ENCODE results near the gene PPP4R4. TPM values are rescaled to one million over a fixed set of nuclear protein-coding genes. Genes with fewer than 3 reads are reported as not detected.
A peak's percentile ranks its signal among the peaks of the same experiment; 100 is the strongest.

Gene PPP4R4
- total and polyA plus RNA-seq, 11 donors, result 0.06 to 1.0 (median 0.40) TPM; not detected in 6

GRCh38 chr14:94135476-94135875, 38.6 kb upstream of the PPP4R4 start:
- intact Hi-C loops (cut with DNase I), result loop anchor here (5.0 to 10.0 kb wide), 6 partner anchors 42 to 349 kb away; no protein-coding TSS in a partner anchor
- Histone ChIP-seq H3K36me3 (no peaks in the 10 kb centered on the region), H3K4me1 (peaks cover 0 to 1% (median 0%) of the 10 kb centered on the region in 12 donors), H3K4me3 (no peak overlapping the region), H3K9me3 (peaks cover 0 to 12% (median 0%) of the 10 kb centered on the region in 12 donors), H3K27ac (no peak overlapping the region), H3K27me3 (no peaks in the 10 kb centered on the region)
- 72 to 81% (median 76%) methylated on average over 4 of the region's 4 CpGs for WGBS, 4 donors
- no peak for TF ChIP-seq POLR2A (IDR thresholded peaks at IDR 0.05)
- no peak for TF ChIP-seq CTCF (IDR thresholded peaks at IDR 0.05)
- DNase-seq (no peak), ATAC-seq (no peak)

GRCh38 chr14:94136575-94137331, 37.4 kb upstream of the PPP4R4 start:
- TF ChIP-seq POLR2A (IDR thresholded peaks at IDR 0.05) (no peak), CTCF (IDR thresholded peaks at IDR 0.05) (peak; percentile 89 to 99 (median 96))
- H3K36me3 ChIP-seq, result no peaks in the 10 kb centered on the region
- WGBS, 4 donors, result 29 to 42% (median 31%) methylated on average over 13 to 18 of the region's 18 CpGs

GRCh38 chr14:94138251-94138650, 35.9 kb upstream of the PPP4R4 start:
- Histone ChIP-seq H3K4me3 (no peak overlapping the region), H3K27me3 (no peaks in the 10 kb centered on the region), H3K36me3 (no peaks in the 10 kb centered on the region), H3K4me1 (no peaks in the 10 kb centered on the region), H3K9me3 (peaks cover 0 to 12% (median 0%) of the 10 kb centered on the region in 12 donors), H3K27ac (no peak overlapping the region)
- WGBS, 4 donors, result 86 to 91% (median 89%) methylated on average over 9 of the region's 9 CpGs
- intact Hi-C loops (cut with DNase I), result loop anchor here (5.0 to 10.0 kb wide), 6 partner anchors 39 to 347 kb away; no protein-coding TSS in a partner anchor
- DNase-seq, result no peak
- ATAC-seq, result no peak
- TF ChIP-seq POLR2A (IDR thresholded peaks at IDR 0.05) (no peak), CTCF (IDR thresholded peaks at IDR 0.05) (no peak)

More at GRCh38 chr14:94136575-94137331, 37.4 kb upstream of the PPP4R4 start:
- Histone ChIP-seq H3K4me1 (no peaks in the 10 kb centered on the region), H3K27ac (no peak overlapping the region), H3K4me3 (no peak overlapping the region), H3K27me3 (no peaks in the 10 kb centered on the region), H3K9me3 (peaks cover 0 to 12% (median 0%) of the 10 kb centered on the region in 12 donors)
- ATAC-seq, result peak; percentile 61 to 95 (median 94)
- peak; percentile 81 to 91 (median 86) for DNase-seq
- intact Hi-C loops (cut with DNase I), result loop anchor here (1.0 to 10.0 kb wide), 9 partner anchors 41 to 348 kb away; no protein-coding TSS in a partner anchor

- intact Hi-C loops (cut with DNase I), result loop anchor here (5.0 to 10.0 kb wide), 6 partner anchors 38 to 346 kb away; no protein-coding TSS in a partner anchor
- DNase-seq (no peak), ATAC-seq (no peak)
- H3K27ac ChIP-seq, result no peak overlapping the region
- no peaks in the 10 kb centered on the region for H3K4me1 ChIP-seq
- WGBS, 4 donors, result 74 to 85% (median 80%) methylated on average over 5 of the region's 5 CpGs
- H3K9me3 ChIP-seq, result peaks cover 0 to 12% (median 0%) of the 10 kb centered on the region in 12 donors
- H3K36me3 ChIP-seq, result no peaks in the 10 kb centered on the region
- H3K27me3 ChIP-seq, result no peaks in the 10 kb centered on the region
- TF ChIP-seq CTCF (IDR thresholded peaks at IDR 0.05) (no peak), POLR2A (IDR thresholded peaks at IDR 0.05) (no peak)
- H3K4me3 ChIP-seq, result no peak overlapping the region
These were observed 35.1 kb upstream of the PPP4R4 start for GRCh38 chr14:94139006-94139405.
